Adrenal gland (tissue), 12 donors: ENCODE measurements around the gene NUP62. TPM values are rescaled to one million over a fixed set of nuclear protein-coding genes. Genes with fewer than 3 reads are reported as not detected.

Experiments used
- DNase-seq, 7 donors: peaks; one replicate each; pipeline ENCODE4 v3.0.0-alpha.2; 2019 to 2020
- H3K27ac ChIP-seq, 5 donors: fragments of 200-600 bp; sonication (generic) in 4 of 5; 1 replicate in 3 of 5; 2 replicates in 2 of 5; pipeline versions ENCODE4 v1.5.1 to v1.8.0; 2016 to 2020; ENCODE audit warnings: mild to moderate bottlenecking in 1 of 5
- H3K27me3 ChIP-seq: fragments of 200-600 bp; 2 replicates; pipeline ENCODE4 v1.8.0; 2021
- H3K36me3 ChIP-seq, 2 donors: fragments of 200-600 bp; replicated peaks in 1 of 2; 1 replicate in 1 of 2; 2 replicates in 1 of 2; pipeline versions ENCODE4 v1.5.1 to v1.8.0; 2018 to 2022
- H3K4me1 ChIP-seq, 2 donors: fragments of 200-600 bp; replicated peaks in 1 of 2; 1 replicate in 1 of 2; 2 replicates in 1 of 2; pipeline versions ENCODE4 v1.5.1 to v1.8.0; 2018 to 2021
- H3K4me3 ChIP-seq, 4 donors: fragments of 200-600 bp; sonication (generic) in 3 of 4; one replicate each; pipeline ENCODE4 v1.5.1; 2016 to 2018
- H3K9me3 ChIP-seq, 3 donors: fragments of 200-600 bp; sonication (generic) in 1 of 3; replicated peaks in 1 of 3; 1 replicate in 2 of 3; 2 replicates in 1 of 3; pipeline versions ENCODE4 v1.5.1 to v1.8.0; 2016 to 2021
- CTCF ChIP-seq, 6 experiments: fragments of 450-650 bp in 4 of 6; fragments of 200-600 bp in 2 of 6; sonication (generic) in 1 of 6; IDR thresholded peaks; 1 replicate in 5 of 6; 2 replicates in 1 of 6; pipeline versions ENCODE4 v1.5.1 to v1.8.0; 2016 to 2021; ENCODE audit warnings: antibody characterized with exemption in 6 of 6, mild to moderate bottlenecking in 2 of 6, moderate library complexity in 1 of 6
- POLR2A ChIP-seq, 2 donors: fragments of 450-650 bp; IDR thresholded peaks; one replicate each; pipeline ENCODE4 v1.6.1; 2017; ENCODE audit warnings: antibody characterized with exemption in 2 of 2, mild to moderate bottlenecking in 2 of 2, moderate library complexity in 1 of 2
- WGBS, 4 donors: extraction: QIAGEN DNeasy Blood & Tissue Kit in 2 of 4; methylation state at CpG; one replicate each; pipeline versions ENCODE4 v1.1.5 to v1.1.7; 2013 to 2017; 5-methylcytosine and 5-hydroxymethylcytosine counted together
- intact Hi-C, 2 donors: fragments of 100-400 bp; cut with DNase I; formaldehyde crosslinking; loops; one replicate each; pipeline versions ENCODE4 v1.14.1 to v1.15.0; 2022 to 2023
- polyA plus RNA-seq, 3 donors: library from polyadenylated mRNA; stranded (reverse); fragments of 200-250 nt in 2 of 3; fragments of 350-450 nt in 1 of 3; fragmentation: Illumina TruSeq in 1 of 3; extraction: RNeasy Lipid Tissue Mini Kit (QIAGEN cat#74804) in 1 of 3; gene quantifications; one replicate each; pipeline ENCODE4 v1.2.3, GENCODE V29; 2013 to 2014
- total RNA-seq, 9 donors: library from RNA; depleted of rRNA in 4 of 9; stranded (reverse); fragments of >200 nt in 4 of 9; fragments of 120-200 nt in 1 of 9; fragmentation: NEBNext Ultra II Directional in 1 of 9; extraction: Animal tissue kit (Norgen Biotek cat#: 25700) in 1 of 9; gene quantifications; one replicate each; pipeline versions ENCODE4 v1.1.0 to v1.2.4, GENCODE V29; 2013 to 2023
- donor health status: healthy with polysubstance abuse.
- donor health status: Bipolar disorder and iron deficiency.
- donor health status: DM: yes; HTN: yes; CAD: no.
- donor health status: DM: no; HTN: no; CAD: no.
- donor health status: DM: no; HTN: no; CAD: no.
- donor health status: DM: yes; HTN: yes; CAD: no.

NUP62 gene
- total and polyA plus RNA-seq, 12 donors = 26.4 to 71.8 (median 48.3) TPM

DNA sequence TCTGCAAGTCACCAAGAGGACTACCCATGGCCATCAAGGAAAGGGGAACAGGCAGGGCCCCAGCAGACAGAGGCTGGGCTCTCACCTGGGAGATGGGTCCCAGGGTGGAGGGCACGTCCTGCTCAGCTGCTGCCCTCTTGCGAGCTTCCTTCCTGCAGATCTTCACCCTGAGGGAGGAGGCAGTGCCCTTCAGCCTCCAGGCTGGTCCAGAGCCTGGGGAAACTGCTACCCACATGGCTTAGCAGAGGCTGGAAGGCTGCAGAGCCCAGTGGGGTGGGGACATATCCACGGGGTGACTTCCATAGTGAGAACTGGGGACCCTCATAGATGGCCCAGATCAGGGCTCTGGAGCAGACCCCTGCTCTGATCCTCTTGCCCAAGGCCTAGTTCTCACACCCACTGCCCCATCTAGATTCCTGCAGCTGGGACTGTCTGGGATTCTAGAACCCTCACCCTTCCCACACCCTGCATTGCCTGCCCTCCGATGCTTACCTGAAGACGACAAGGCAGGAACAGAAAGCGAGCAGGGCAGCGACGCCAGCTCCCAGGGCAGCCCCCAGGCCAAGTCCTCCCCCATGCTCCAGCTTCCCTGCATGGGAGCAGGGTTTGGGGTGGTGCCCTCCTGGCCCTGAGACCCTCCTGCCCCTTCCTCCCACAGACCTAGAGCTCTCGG is 22.6 kb upstream of the NUP62 start:
- Histone ChIP-seq H3K4me1 (peaks cover 44 to 62% of the 10 kb centered on the region in 2 donors), H3K9me3 (no peaks in the 10 kb centered on the region), H3K27ac (peak overlapping the region in 4 of 5 donors; percentile 39 to 91 (median 86)), H3K27me3 (no peaks in the 10 kb centered on the region), H3K4me3 (peak overlapping the region in 1 of 4 donors; percentile 33), H3K36me3 (peaks cover 0 to 5% of the 10 kb centered on the region in 2 donors)
- DNase-seq = peak in 1 of 7 donors; percentile 16
- 25 to 49% (median 39%) methylated on average over 4 to 9 of the region's 9 CpGs for WGBS, 4 donors
- TF ChIP-seq POLR2A (IDR thresholded peaks at IDR 0.05) = no peak
- TF ChIP-seq CTCF (IDR thresholded peaks at IDR 0.05) = no peak
- intact Hi-C loops = no loop called here

GRCh38 chr19:49950956-49951526 is 21.7 kb upstream of the NUP62 start:
- DNase-seq = peak in 1 of 7 donors; percentile 12
- WGBS, 4 donors = 72 to 77% (median 74%) methylated on average over 6 to 13 of the region's 13 CpGs
- Histone ChIP-seq H3K27ac (peak overlapping the region in 2 of 5 donors; percentile 85 to 87), H3K4me3 (no peak overlapping the region), H3K4me1 (peaks cover 44 to 53% of the 10 kb centered on the region in 2 donors), H3K9me3 (no peaks in the 10 kb centered on the region), H3K36me3 (peaks cover 0 to 5% of the 10 kb centered on the region in 2 donors), H3K27me3 (no peaks in the 10 kb centered on the region)
- TF ChIP-seq CTCF (IDR thresholded peaks at IDR 0.05) (no peak), POLR2A (IDR thresholded peaks at IDR 0.05) (no peak)
- intact Hi-C loops = no loop called here

DNA sequence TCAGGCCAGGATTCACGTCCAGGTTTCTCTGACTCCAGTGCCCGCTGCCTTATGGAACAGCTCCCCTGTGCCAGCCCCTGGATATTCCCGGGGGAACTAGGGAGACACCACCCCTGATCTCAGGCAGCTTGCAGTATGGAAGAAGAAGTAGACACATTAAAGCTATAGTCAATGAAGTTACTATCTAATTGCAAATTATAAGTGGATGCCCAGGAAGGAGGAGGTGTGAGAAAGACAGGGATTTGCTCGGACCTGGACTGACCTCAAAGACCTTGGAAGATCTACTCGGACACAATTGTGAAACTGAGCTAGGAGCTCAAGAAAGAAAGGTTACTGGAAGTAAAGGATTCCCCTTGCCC is 21.3 kb upstream of the NUP62 start:
- H3K9me3 ChIP-seq = no peaks in the 10 kb centered on the region
- H3K27me3 ChIP-seq = no peaks in the 10 kb centered on the region
- DNase-seq = no peak
- TF ChIP-seq CTCF (IDR thresholded peaks at IDR 0.05) (no peak), POLR2A (IDR thresholded peaks at IDR 0.05) (no peak)
- H3K4me1 ChIP-seq = peaks cover 41 to 48% of the 10 kb centered on the region in 2 donors
- intact Hi-C loops = no loop called here
- H3K27ac ChIP-seq = peak overlapping the region in 1 of 5 donors; percentile 1
- peaks cover 0 to 5% of the 10 kb centered on the region in 2 donors for H3K36me3 ChIP-seq
- 64 to 72% (median 70%) methylated on average over 5 of the region's 5 CpGs for WGBS, 4 donors
- no peak overlapping the region for H3K4me3 ChIP-seq

GRCh38 chr19:49949742-49950589 is 20.7 kb upstream of the NUP62 start:
- WGBS, 4 donors = 76 to 84% (median 81%) methylated on average over 9 to 11 of the region's 11 CpGs
- TF ChIP-seq CTCF (IDR thresholded peaks at IDR 0.05) (no peak), POLR2A (IDR thresholded peaks at IDR 0.05) (no peak)
- Histone ChIP-seq H3K4me1 (peaks cover 35 to 42% of the 10 kb centered on the region in 2 donors), H3K4me3 (no peak overlapping the region), H3K9me3 (no peaks in the 10 kb centered on the region), H3K27ac (peak overlapping the region in 1 of 5 donors; percentile 1), H3K27me3 (no peaks in the 10 kb centered on the region), H3K36me3 (peaks cover 0 to 5% of the 10 kb centered on the region in 2 donors)
- intact Hi-C loops = no loop called here
- DNase-seq = peak in 1 of 7 donors; percentile 7
